CD4-positive, alpha-beta T cell treated with Interferon gamma for 1 hour (primary cell): Measurements from ENCODE around the gene FALEC.

Source experiments
- DNase-seq: peaks from one replicate; pipeline ENCODE4 v3.0.0-alpha.2; 2020

Gene FALEC

GRCh38 chr1:150548324-150548631 is 32.7 kb downstream of the FALEC start:
- DNase-seq: no peak

DNA sequence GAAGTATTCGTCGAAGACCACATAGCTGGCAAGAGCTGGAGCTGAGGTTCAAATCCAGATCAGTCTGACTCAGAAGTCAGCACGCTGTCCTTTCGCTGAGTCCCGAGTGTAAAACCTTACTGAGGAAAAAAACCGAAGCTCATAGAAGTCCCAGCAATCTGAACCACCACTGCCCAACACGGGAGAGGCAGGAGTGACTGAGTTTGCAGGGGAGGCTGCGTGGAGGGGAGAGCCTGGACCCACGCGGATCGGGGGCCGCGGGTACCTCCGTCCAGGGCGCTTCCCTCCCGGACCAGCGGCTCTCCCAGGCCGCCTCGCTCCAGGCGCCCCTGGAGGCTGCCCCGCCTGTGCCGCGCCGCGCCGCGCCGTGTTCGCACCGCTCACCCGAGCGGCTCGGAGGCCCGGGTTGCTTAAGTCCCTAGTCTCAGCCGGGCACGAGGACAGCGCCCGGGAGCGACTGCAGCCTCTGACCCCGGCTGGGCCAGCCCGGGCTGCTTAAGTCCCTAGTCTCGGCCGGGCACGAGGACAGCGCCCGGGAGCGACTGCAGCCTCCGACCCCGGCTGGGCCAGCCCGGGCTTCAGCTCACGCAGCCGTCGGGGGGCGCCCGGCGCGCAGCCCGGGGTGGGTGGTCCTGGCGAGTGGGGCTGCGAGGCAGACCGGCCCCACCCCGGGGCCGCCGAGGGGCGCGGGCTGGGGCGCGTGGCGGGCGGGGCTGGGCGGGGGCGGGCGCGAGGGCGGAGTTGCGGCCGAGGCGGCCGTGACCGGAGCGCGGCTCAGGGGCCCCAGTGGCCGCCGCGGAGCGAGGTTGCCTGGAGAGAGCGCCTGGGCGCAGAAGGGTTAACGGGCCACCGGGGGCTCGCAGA is 33.3 kb downstream of the FALEC start, which contains the start of gene ADAMTSL4:
ADAMTSL4 (plus strand) TSS at position 777 of the 864 bp plus-strand sequence. CDS start 2,881 bp downstream, outside the sequence.
- no peak for DNase-seq

GRCh38 chr1:150549496-150550221 is 34.1 kb downstream of the FALEC start:
- DNase-seq: no peak

DNA sequence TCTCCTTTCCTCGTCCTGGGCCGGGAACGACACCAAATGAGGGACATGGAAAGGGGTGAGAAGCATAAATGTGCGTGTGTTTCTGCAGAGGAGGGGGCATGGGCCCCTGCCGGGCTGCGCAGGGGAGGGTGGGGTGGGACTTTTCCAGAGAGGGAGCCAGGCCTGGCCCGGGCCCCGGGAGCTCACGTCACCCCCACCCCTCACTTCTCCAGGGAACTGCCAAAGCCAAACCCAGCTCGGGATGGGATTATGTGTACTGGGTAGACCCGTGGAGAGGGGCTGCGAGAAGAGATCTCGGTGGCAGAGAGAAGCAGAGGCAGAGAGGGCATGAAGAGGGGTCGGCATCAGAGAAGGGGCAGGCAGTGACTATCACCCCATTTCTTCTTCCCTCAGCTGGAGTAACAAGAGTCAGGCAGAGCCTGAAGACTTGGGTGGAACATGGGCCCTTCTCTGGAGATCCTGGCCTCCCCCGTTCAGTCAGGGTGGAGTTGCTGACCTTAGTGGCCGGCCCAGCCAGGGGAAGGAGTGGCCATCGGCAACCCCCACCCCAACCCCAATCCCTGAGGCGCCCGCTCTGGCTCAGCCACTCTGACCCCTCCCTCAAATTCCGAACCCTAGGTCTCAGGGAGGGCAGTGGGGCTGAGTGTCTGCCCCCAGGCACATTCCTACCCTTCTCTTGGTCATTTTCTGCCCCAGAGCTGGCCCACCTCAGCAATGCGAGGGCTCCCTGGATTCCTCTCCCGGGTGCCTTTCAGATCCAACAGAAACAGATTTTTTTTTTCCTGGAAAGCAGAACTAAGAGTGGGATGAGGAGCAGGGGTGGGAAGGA is 34.9 kb downstream of the FALEC start:
- no peak for DNase-seq

DNA sequence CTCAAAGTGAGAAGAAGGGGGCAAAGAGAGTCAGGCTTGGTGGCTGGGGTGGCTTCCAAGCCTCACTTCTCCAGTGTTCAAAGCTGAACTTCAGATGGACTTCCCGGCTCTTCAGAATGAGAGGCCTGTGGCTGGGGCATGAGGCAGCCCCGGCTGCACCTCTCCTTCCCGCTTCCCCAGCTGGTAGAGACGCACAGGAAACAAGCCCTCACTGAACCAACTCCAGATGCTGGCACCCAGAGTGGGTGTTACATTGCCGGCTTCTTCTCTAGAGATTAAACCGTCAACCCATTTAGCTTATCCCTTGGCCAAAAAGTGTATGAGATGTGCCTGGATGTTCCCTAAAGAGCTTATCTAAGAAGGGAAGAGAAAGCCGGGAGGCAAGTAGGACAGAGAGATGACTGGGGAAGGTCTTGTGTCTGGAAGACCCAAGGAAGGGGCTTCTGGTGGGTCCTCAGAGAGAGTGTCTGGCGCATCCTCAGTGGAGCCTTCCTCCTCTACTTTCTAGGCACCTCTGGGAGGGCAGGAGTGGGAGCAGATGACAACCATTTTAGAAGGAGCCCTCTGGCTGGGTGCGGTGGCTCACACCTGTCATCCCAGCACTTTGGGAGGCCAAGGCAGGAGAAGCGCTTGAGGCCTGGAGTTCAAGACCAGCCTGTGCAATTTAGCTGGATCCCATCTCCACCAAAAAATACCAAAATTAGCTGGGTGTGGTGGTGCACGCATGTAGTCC is 35.7 kb downstream of the FALEC start:
- DNase-seq: no peak

DNA sequence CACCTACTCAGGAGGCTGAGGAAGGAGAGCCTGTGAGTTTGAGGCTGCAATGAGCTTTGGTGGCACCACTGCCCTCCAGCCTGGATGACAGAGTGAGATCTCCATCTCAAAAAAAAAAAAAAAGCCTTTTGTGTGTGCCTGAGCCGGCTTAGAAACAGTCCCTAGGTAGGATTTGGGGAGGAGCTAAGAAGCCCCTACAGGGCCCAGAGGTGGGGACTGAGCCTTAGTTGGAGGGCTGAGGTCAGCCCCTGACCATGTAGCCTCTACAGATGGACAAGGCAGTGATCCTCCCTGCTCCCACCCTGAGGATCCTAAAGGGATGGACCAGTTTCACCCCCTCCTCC is 36.2 kb downstream of the FALEC start:
- no peak for DNase-seq

- peak; percentile 77 for DNase-seq
Measured at GRCh38 chr1:150552128-150552910, 36.8 kb downstream of the FALEC start.

GRCh38 chr1:150552911-150553289 is 37.3 kb downstream of the FALEC start:
- DNase-seq: no peak

DNA sequence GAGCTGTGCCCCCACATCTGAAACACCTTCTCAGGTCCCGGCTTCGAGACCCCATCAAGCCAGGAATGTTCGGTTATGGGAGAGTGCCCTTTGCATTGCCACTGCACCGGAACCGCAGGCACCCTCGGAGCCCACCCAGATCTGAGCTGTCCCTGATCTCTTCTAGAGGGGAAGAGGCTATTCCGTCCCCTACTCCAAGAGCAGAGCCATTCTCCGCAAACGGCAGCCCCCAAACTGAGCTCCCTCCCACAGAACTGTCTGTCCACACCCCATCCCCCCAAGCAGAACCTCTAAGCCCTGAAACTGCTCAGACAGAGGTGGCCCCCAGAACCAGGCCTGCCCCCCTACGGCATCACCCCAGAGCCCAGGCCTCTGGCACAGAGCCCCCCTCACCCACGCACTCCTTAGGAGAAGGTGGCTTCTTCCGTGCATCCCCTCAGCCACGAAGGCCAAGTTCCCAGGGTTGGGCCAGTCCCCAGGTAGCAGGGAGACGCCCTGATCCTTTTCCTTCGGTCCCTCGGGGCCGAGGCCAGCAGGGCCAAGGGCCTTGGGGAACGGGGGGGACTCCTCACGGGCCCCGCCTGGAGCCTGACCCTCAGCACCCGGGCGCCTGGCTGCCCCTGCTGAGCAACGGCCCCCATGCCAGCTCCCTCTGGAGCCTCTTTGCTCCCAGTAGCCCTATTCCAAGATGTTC is 38.0 kb downstream of the FALEC start:
- DNase-seq: no peak

DNA sequence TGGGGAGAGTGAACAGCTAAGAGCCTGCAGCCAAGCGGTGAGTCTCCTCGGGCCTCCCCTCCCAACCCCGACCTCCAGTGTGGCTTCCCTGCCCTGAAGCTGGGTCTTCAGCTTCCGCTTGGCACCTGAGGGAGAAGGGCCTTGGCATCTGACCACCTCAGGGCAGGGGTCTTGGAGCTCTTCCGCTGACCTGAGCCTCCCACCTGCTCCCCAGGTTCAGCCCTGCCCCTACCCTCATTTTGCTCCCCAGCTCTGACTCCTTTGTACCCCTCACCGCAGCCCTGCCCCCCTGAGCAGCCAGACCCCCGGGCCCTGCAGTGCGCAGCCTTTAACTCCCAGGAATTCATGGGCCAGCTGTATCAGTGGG is 38.5 kb downstream of the FALEC start:
- DNase-seq: no peak

GRCh38 chr1:150555198-150555970 is 39.8 kb downstream of the FALEC start:
- DNase-seq: no peak

GRCh38 chr1:150555971-150556865 is 40.7 kb downstream of the FALEC start:
- DNase-seq: no peak

DNA sequence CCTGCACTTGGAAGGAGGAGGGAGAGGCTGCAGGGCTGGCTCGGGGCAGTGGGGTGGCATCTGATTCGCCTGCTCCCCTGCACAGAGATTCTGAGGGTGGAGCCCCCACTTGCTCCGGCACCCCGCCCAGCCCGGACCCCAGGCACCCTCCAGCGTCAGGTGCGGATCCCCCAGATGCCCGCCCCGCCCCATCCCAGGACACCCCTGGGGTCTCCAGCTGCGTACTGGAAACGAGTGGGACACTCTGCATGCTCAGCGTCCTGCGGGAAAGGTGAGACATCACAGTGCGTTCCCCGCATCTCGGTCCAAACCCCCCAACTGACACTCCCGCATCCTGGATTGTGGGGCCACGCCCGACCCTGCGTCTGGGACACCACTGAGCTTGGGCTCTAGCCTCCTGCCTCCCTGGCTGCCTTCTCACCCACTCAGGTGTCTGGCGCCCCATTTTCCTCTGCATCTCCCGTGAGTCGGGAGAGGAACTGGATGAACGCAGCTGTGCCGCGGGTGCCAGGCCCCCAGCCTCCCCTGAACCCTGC is 41.6 kb downstream of the FALEC start:
- no peak for DNase-seq

DNA sequence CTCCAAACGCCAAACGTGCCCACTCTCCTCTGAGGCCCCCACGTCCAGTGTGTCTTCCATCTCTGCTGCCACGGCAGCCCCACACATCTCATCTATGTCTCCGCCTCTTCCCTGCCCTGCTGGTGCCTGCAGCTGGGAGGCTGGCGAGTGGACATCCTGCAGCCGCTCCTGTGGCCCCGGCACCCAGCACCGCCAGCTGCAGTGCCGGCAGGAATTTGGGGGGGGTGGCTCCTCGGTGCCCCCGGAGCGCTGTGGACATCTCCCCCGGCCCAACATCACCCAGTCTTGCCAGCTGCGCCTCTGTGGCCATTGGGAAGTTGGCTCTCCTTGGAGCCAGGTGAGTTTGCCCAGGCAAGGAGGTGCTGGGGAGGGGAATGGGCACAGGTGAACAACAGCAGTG is 42.3 kb downstream of the FALEC start:
- DNase-seq: no peak

DNA sequence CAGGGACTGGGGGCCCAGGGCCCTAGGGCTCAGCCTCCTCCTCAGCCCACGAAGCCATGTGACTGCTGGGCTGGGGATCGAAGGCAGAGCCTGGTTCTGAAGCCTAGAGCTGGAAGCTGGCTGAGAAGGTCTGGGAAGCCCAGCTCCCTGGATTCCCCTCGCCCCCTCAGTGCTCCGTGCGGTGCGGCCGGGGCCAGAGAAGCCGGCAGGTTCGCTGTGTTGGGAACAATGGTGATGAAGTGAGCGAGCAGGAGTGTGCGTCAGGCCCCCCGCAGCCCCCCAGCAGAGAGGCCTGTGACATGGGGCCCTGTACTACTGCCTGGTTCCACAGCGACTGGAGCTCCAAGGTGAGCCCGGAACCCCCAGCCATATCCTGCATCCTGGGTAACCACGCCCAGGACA is 42.8 kb downstream of the FALEC start:
- no peak for DNase-seq

GRCh38 chr1:150558761-150559655 is 43.5 kb downstream of the FALEC start:
- no peak for DNase-seq

- no peak for DNase-seq
Measured at GRCh38 chr1:150559656-150560010, 44.1 kb downstream of the FALEC start.

- peak; percentile 76 for DNase-seq
Measured at GRCh38 chr1:150560011-150560438, 44.5 kb downstream of the FALEC start.
